Fibroblast of the conjunctiva (primary cell): ENCODE data around the gene GRM5.
"Not testable (repeated sequence)": the region's sequence is repeated elsewhere in the genome, so short reads cannot be mapped to it uniquely, and the experiment has no call there.

Experiments
- DNase-seq: peaks from one replicate; pipeline ENCODE4 v3.0.0-alpha.2; 2010; ENCODE audit warnings: low read depth

GRM5 gene

GRCh38 chr11:89065651-89066201, at the start of gene GRM5:
Gene GRM5, minus strand, starts transcription at chr11:89065982. Its CDS starts 18,110 bp downstream, at chr11:89047872.
- DNase-seq: not testable (repeated sequence)

- peak; percentile 3 for DNase-seq
Measured at GRCh38 chr11:89097956-89098355, 32.2 kb upstream of the GRM5 start.

DNA sequence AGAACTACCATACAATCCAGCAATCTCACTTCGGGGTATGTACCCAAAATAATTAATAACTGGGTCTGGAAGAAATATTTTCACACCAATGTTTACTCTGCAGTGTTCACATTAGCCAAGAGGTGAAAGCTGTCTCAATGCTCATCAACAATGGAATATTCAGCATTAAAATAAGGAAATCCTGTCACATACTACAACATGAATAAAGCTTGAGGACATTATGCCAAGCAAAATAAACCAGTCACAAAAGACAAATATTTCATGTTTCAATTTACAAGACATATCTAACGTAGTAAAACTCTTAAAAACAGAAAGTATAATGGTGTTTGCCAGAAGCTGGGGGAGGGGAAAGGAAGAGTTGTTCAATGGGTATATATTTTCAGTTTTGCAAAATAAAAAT, 28.0 kb upstream of the GRM5 start:
- DNase-seq: not testable (repeated sequence)

- DNase-seq: not testable (repeated sequence)
Measured at GRCh38 chr11:89084951-89085350, 19.2 kb upstream of the GRM5 start.

DNA sequence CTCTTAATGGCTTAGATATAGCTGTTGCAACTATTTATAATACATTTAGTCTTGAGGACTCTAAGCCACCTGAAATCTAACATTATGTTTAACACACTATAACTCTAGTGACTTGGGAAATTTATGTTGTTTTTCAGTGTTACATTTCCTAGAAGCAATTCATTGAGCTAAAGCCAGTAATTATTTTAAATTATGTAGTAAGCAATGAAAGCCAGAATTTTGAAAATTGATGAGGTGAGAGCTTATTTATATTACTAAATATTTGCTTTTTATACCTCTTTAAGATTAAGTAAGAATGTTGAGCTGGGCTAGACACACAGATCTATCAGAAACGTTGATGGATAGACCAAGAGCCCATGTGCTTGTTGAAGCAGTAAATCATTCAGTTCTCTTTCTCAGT, 5.1 kb upstream of the GRM5 start:
- not testable (repeated sequence) for DNase-seq

DNA sequence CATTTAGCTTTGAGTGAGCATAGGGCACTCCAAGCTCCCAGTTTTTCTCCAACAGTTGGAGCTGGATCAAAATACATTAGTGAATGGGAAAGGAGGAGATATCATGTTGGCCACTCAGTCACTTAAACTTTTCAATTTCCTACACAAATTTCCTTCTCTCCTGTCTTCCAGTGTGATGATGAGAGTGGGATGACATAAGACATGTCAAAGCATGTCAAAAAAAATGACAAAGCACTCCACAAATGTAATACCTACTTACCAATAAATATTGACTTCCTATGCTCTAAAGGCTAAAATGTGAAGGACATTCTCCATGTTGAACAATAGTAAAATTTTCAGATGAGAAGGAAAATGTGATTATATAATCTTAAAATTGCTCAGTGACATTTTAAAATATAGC, 1.5 kb upstream of the GRM5 start:
- DNase-seq: no peak

DNA sequence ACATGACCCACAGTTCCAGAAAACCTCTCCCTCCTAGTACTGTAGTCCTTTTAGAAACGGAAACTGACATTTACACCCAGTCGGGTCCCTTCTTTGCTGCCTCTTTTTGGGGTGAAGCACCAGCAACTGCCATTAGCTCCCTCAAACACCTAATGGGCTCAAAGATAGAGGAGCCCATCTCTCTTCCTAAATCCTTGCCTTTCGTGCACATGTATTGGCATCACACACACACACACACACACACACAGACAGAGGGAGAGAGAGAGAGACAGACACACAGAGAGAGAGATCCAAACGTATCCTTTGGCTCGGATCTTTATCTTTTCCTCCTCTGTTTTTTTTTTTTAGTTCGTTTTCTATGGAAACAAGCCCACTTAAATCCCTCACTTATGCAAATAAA, 716 bp downstream of the GRM5 start:
- no peak for DNase-seq

GRCh38 chr11:89063481-89063951, 2.3 kb downstream of the GRM5 start:
- DNase-seq: not testable (repeated sequence)

- not testable (repeated sequence) for DNase-seq
Measured at GRCh38 chr11:89062771-89063298, 2.9 kb downstream of the GRM5 start.

- DNase-seq: not testable (repeated sequence)
Measured at GRCh38 chr11:89061839-89062238, 3.9 kb downstream of the GRM5 start.

- not testable (repeated sequence) for DNase-seq
Measured at GRCh38 chr11:89057406-89057805, 8.4 kb downstream of the GRM5 start.

- no peak for DNase-seq
Measured at GRCh38 chr11:89052220-89052619, 13.6 kb downstream of the GRM5 start.

DNA sequence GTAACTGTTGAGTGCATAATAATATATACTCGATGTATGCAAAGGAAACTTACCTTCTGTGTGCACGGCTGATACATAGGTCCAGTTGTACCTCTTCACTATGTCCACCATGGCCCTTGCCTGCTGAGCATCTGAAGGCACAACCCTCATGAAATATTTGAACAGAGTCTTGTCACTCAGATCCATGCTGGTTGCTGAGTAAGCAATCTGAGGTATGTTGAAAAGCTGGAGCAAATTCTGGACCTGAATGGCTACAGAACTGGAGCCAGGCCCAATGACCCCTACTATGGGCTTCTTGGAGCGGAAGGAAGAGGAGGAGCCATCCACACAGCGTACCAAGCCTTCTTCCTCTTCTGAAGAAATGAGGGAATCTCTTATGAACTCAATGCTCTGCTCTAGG, 18.6 kb downstream of the GRM5 start:
- DNase-seq: not testable (repeated sequence)

GRCh38 chr11:89043861-89044588, 21.8 kb downstream of the GRM5 start:
- not testable (repeated sequence) for DNase-seq

GRCh38 chr11:89029671-89030070, 36.1 kb downstream of the GRM5 start:
- DNase-seq: not testable (repeated sequence)

- DNase-seq: no peak
Measured at GRCh38 chr11:89021339-89021738, 44.4 kb downstream of the GRM5 start.

GRCh38 chr11:89019827-89020547, 45.8 kb downstream of the GRM5 start:
- not testable (repeated sequence) for DNase-seq

DNA sequence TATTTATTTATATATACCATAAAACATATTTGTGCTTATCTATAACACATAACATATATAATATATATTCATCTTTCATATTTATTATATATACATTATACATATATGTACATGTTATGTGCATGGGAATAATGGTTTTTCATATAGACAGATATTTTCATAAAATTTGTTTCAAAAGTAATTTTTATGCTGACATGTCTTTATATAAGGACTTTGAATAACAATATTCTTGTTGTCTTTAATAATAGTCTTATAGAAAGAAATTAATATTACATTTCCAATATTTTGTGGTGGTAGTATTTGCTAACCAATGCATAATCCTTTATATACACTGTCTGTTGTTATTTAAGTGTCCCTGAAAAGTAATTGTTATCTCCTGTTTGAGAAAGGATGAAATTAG, 49.6 kb downstream of the GRM5 start:
- no peak for DNase-seq

DNA sequence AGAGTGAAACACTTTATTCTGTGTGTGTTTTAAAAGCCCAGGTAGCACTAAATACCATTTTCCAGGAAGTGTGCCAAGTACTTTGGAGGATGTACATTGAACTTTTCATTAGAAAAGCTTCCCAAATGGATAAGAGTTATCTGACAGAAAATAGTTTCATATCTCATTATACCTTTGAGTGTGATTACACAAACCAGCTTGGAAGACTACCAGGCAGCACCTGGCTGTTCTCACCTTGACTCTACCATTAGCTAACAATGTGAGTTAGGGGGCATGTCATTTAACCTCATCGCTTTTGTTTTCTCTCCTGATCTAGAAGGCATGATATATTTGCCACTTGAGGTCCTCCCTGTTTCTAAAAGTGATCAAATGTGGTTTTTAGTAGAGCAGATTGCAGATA, 50.2 kb downstream of the GRM5 start:
- DNase-seq: no peak

DNA sequence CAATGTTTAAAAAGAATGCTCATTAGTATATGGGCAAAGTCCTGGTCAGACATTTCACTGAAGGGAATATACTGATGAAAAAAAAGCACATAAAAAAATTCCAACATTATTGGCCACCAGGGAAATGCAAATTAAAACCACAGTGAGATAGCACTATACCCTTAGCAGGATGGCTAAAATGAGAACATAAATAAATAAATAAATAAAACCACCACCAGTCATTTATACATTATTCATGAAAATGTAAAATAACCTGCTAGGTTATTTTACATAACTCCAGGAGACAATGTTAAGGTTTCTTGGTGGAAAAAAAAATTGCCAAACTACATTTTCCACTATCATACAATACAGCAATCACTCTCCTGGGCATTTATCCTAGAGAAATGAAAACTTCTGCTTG, 64.9 kb downstream of the GRM5 start:
- not testable (repeated sequence) for DNase-seq

GRCh38 chr11:88979641-88980040, 86.1 kb downstream of the GRM5 start:
- no peak for DNase-seq

- not testable (repeated sequence) for DNase-seq
Measured at GRCh38 chr11:88978992-88979391, 86.8 kb downstream of the GRM5 start.

DNA sequence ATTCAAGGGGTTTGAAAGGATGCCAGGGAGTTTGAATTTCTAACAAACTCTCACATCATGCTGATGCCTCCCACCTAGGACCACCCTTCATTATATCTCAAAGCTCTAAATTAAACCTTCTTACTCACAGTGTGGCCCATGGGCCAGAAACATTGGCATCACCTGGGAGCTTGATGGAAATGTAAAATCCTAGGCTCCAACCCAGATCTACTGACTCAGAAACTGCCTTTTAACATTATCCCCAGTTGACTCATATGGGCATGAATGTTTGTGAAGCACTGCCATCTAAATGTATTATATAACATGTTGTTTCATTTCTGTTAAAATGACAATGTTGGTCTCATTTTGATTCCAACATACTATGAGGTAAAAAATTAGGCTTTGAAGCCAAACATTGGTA, 90.3 kb downstream of the GRM5 start:
- not testable (repeated sequence) for DNase-seq
